MCF 10A (cell line): Measurements from ENCODE around the gene C9orf153. TPM values are rescaled to one million over a fixed set of nuclear protein-coding genes. Genes with fewer than 3 reads are reported as not detected.

Experiments
- BruUV-seq: library from RNA; stranded (reverse); fragments of 400-500 nt; replicated peaks from 2 replicates; lab custom pipeline; 2021; lab: Mats Ljungman, UMichigan
- CTCF ChIA-PET: fragments of 300-600 bp; sonication (Branson Sonifier 250); formaldehyde crosslinking; extraction: SDS; loops from one replicate; lab custom pipeline; 2021; ENCODE audit warnings: antibody characterized with exemption, inconsistent platforms; lab: Yijun Ruan, JAX
- POLR2A ChIA-PET: fragments of 300-600, 350-650 bp; sonication (Branson Sonifier 250); formaldehyde crosslinking; extraction: SDS; loops from one replicate; lab custom pipeline; 2020; ENCODE audit warnings: antibody characterized with exemption, inconsistent platforms; lab: Yijun Ruan, JAX
- DNase-seq: peaks from one replicate; pipeline ENCODE4 v3.0.0-alpha.2; 2018; ENCODE audit not compliant: unreplicated experiment
- H3K27ac Mint-ChIP-seq: one replicate; pipeline ENCODE4 v1.8.0; 2022; ENCODE audit warnings: mild to moderate bottlenecking, low read depth, mixed read lengths; ENCODE audit not compliant: unreplicated experiment
- H3K27me3 Mint-ChIP-seq: one replicate; pipeline ENCODE4 v1.8.0; 2022; ENCODE audit warnings: mixed read lengths; ENCODE audit not compliant: insufficient read depth, unreplicated experiment
- H3K36me3 Mint-ChIP-seq: one replicate; pipeline ENCODE4 v1.8.0; 2022; ENCODE audit warnings: mild to moderate bottlenecking, moderate library complexity, mixed read lengths; ENCODE audit not compliant: insufficient read depth, unreplicated experiment
- H3K4me1 Mint-ChIP-seq: one replicate; pipeline ENCODE4 v1.8.0; 2022; ENCODE audit warnings: mixed read lengths; ENCODE audit not compliant: insufficient read depth, unreplicated experiment
- H3K4me3 Mint-ChIP-seq: one replicate; pipeline ENCODE4 v1.8.0; 2022; ENCODE audit warnings: mild to moderate bottlenecking, moderate library complexity, mixed read lengths; ENCODE audit not compliant: unreplicated experiment
- H3K9me3 Mint-ChIP-seq: one replicate; pipeline ENCODE4 v1.8.0; 2022; ENCODE audit warnings: mixed read lengths; ENCODE audit not compliant: unreplicated experiment
- CTCF ChIP-seq: fragments of 200-600 bp; IDR thresholded peaks from one replicate; pipeline ENCODE4 v1.8.0; 2022; ENCODE audit warnings: antibody characterized with exemption, mild to moderate bottlenecking; ENCODE audit not compliant: unreplicated experiment
- intact Hi-C: fragments of 100-400 bp; cut with micrococcal nuclease; formaldehyde crosslinking; loops from 2 replicates; pipeline ENCODE4 v1.14.1; 2022
- total RNA-seq: library from RNA; stranded (reverse); gene quantifications from 2 replicates; pipeline ENCODE4 v1.2.3, GENCODE V29; 2022

C9orf153 gene
- total RNA-seq, 1 experiment from 2014 or later, result 0.19 TPM

DNA sequence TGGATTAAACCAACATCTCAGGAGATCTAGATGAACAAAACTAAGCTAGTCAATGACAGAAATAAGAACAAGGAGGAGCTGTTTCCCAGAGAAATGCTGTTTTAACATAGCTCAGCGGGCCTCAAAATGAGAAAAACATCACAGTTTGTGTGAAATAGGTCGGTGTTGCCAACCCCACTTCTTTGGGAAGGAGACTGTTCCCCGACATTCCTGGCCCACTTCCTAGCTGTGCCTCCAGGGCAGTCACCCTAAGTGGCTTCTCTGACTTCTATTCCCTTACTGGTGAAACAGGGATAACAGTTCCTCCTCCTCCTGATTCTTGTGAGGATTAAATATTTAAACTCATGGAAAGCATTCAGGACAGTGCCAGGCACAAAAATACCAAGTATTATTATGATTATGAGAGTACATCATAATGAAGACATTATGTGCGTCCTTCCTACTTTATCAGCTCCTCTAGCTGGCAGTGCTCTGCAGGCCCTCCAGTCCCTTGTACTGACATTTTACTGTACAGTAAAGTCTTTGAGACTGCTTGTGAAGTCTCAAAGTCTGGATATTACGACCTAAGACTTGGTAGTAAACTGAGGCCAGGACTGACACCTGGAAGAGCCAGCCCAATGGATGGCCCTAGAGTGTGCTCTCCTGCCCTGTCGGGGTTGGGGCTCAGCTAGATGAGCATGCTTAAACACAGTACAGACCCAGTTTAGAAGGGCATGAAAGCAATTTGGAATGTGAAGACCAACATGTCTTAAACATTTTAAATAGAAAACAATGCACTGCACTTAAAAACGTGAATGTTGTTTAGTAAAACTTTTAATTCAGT, 15.6 kb upstream of the C9orf153 start:
- intact Hi-C loops, result no loop called here
- DNase-seq, result no peak
- Mint-ChIP-seq H3K27ac (no peak overlapping the region), H3K36me3 (peaks cover 36% of the 10 kb centered on the region), H3K4me1 (peaks cover 19% of the 10 kb centered on the region), H3K9me3 (no peaks in the 10 kb centered on the region), H3K27me3 (no peaks in the 10 kb centered on the region), H3K4me3 (no peak overlapping the region)
- no peak for TF ChIP-seq CTCF
- ChIA-PET CTCF (interaction anchor here (0.5 to 2.4 kb wide), 5 partner anchors 13 to 73 kb away, joined by 3 to 7 read pairs (median 4); no protein-coding TSS in a partner anchor), POLR2A (interaction anchor here (0.6 to 1.2 kb wide), 3 partner anchors 78 to 134 kb away, joined by 3 read pairs; no protein-coding TSS in a partner anchor)
- BruUV-seq, result no TSS peak

GRCh38 chr9:86272221-86272620, 12.8 kb upstream of the C9orf153 start:
- ChIA-PET CTCF (no interaction called here), POLR2A (no interaction called here)
- no peaks in the 10 kb centered on the region for H3K27me3 Mint-ChIP-seq
- peaks cover 39% of the 10 kb centered on the region for H3K36me3 Mint-ChIP-seq
- H3K4me3 Mint-ChIP-seq, result no peak overlapping the region
- no peak for TF ChIP-seq CTCF
- peak overlapping the region; percentile 3 for H3K27ac Mint-ChIP-seq
- H3K4me1 Mint-ChIP-seq, result peaks cover 6% of the 10 kb centered on the region
- H3K9me3 Mint-ChIP-seq, result no peaks in the 10 kb centered on the region
- DNase-seq, result no peak
- BruUV-seq, result no TSS peak
- intact Hi-C loops, result no loop called here

GRCh38 chr9:86263876-86264275, 4.4 kb upstream of the C9orf153 start:
- ChIA-PET CTCF (interaction anchor here (0.6 to 1.0 kb wide), 2 partner anchors 19 to 756 kb away, joined by 3 read pairs; partner anchors contain the start of gene ISCA1), POLR2A (no interaction called here)

More at GRCh38 chr9:86263876-86264275, 4.4 kb upstream of the C9orf153 start:
- H3K27ac Mint-ChIP-seq, result no peak overlapping the region
- H3K36me3 Mint-ChIP-seq, result peaks cover 36% of the 10 kb centered on the region
- no peaks in the 10 kb centered on the region for H3K9me3 Mint-ChIP-seq
- no peak for DNase-seq
- intact Hi-C loops, result no loop called here
- no peaks in the 10 kb centered on the region for H3K4me1 Mint-ChIP-seq
- TF ChIP-seq CTCF, result no peak
- no peaks in the 10 kb centered on the region for H3K27me3 Mint-ChIP-seq
- no TSS peak for BruUV-seq
- no peak overlapping the region for H3K4me3 Mint-ChIP-seq
